ENCODE results near the gene TEX101. TPM values are rescaled to one million over a fixed set of nuclear protein-coding genes. Genes with fewer than 3 reads are reported as not detected.

TEX101 gene
- total and polyA plus RNA-seq, 2 donors (not counting 1 experiment from before 2014, with no cell fraction given) = not detected

DNA sequence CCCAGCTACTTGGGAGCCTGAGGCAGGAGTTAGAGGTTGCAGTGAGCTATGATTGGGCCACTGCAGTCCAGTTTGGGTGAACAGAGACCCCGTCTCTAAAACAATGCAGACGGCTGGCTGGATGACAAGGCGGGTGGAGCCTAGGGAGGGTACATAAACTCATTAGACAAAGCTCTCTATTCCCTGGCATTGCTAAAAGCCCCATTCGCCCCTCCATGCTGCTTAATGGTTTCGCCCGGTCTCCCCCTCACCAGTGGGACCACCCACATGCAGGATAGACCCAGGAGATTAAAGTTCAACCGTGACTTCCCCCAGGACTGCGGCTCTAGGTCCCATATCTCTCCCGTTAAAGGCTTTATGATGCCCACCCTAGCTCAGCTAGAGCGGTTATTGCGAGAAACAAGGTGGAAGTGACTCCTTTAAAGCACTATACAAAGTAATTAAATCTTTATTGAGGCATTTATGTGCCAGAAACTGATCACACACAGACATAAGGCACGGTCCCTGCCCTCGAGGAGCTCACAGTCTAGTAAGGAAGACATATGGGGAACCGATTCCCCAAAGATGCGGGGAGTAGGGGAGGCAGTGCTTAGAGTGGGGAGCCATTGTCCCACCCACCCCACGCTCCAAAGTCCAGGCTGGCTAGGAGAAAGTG, 45.8 kb downstream of the TEX101 start:
- Histone ChIP-seq H3K4me2 (ENCODE audit: extremely low read depth, insufficient read depth, low read length) (no peak overlapping the region), H3K79me2 (ENCODE audit: control insufficient read depth, insufficient read depth, low read length) (no peaks in the 10 kb centered on the region), H4K20me1 (ENCODE audit: control insufficient read depth, extremely low read depth, insufficient read depth, low read length) (no peaks in the 10 kb centered on the region), H3K9ac (ENCODE audit: insufficient read depth, low read length) (no peak overlapping the region), H3K36me3 (ENCODE audit: control insufficient read depth, insufficient read depth, low read length) (no peaks in the 10 kb centered on the region), H3K4me1 (ENCODE audit: control insufficient read depth, extremely low read depth, insufficient read depth, low read length) (no peaks in the 10 kb centered on the region), H3K27me3 (ENCODE audit: control insufficient read depth, insufficient read depth, low read length) (no peaks in the 10 kb centered on the region), H3K9me3 (ENCODE audit: control insufficient read depth, insufficient read depth, low read depth, low read length) (no peaks in the 10 kb centered on the region), H3K27ac (ENCODE audit: insufficient read depth, low read length) (no peak overlapping the region), H3K4me3 (replicated peaks in 1 of 4; ENCODE audit: control extremely low read depth in 1 of 4, insufficient read depth in 1 of 4, low read depth in 3 of 4, low read length in 4 of 4) (no peak overlapping the region), H2AFZ (ENCODE audit: low read length) (no peak overlapping the region)
- no peak for DNase-seq (ENCODE audit: low read depth in 2 of 2)
- TF ChIP-seq, protein P1, sequence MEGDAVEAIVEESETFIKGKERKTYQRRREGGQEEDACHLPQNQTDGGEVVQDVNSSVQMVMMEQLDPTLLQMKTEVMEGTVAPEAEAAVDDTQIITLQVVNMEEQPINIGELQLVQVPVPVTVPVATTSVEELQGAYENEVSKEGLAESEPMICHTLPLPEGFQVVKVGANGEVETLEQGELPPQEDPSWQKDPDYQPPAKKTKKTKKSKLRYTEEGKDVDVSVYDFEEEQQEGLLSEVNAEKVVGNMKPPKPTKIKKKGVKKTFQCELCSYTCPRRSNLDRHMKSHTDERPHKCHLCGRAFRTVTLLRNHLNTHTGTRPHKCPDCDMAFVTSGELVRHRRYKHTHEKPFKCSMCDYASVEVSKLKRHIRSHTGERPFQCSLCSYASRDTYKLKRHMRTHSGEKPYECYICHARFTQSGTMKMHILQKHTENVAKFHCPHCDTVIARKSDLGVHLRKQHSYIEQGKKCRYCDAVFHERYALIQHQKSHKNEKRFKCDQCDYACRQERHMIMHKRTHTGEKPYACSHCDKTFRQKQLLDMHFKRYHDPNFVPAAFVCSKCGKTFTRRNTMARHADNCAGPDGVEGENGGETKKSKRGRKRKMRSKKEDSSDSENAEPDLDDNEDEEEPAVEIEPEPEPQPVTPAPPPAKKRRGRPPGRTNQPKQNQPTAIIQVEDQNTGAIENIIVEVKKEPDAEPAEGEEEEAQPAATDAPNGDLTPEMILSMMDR (conservative IDR thresholded peaks at IDR 0.05 in 1 of 2, IDR thresholded peaks at IDR 0.05 in 1 of 2; ENCODE audit: low read depth in 1 of 2, low read length in 2 of 2) = no peak
- no peak for TF ChIP-seq EZH2 (IDR thresholded peaks at IDR 0.05; ENCODE audit: low read length, missing control alignments)

DNA sequence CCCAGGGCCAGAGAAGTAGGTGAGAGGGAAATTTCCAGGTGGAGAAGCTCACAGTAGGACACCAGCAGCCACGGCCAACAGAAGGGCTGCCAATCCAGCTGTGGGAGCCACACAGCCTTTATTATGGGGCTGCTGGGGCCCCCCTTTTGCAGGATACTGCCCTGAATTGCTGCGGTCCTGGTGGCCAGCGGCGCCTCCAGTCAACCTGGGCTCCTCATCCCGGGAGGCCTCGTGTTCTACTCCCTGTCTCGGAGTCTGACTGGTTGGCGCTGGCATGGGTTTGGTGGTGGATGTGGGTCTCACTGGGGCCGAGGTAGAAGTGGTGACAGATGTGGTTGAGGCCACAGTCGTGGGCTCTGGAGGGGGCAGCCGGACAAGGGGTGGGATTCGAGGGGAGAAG, 46.6 kb downstream of the TEX101 start:
- Histone ChIP-seq H3K4me2 (ENCODE audit: extremely low read depth, insufficient read depth, low read length) (no peak overlapping the region), H3K79me2 (ENCODE audit: control insufficient read depth, insufficient read depth, low read length) (no peaks in the 10 kb centered on the region), H3K9me3 (ENCODE audit: control insufficient read depth, insufficient read depth, low read depth, low read length) (no peaks in the 10 kb centered on the region), H4K20me1 (ENCODE audit: control insufficient read depth, extremely low read depth, insufficient read depth, low read length) (no peaks in the 10 kb centered on the region), H2AFZ (ENCODE audit: low read length) (no peak overlapping the region), H3K4me1 (ENCODE audit: control insufficient read depth, extremely low read depth, insufficient read depth, low read length) (peaks cover 3% of the 10 kb centered on the region), H3K9ac (ENCODE audit: insufficient read depth, low read length) (no peak overlapping the region), H3K27ac (ENCODE audit: insufficient read depth, low read length) (no peak overlapping the region), H3K4me3 (replicated peaks in 1 of 4; ENCODE audit: control extremely low read depth in 1 of 4, insufficient read depth in 1 of 4, low read depth in 3 of 4, low read length in 4 of 4) (no peak overlapping the region), H3K36me3 (ENCODE audit: control insufficient read depth, insufficient read depth, low read length) (no peaks in the 10 kb centered on the region), H3K27me3 (ENCODE audit: control insufficient read depth, insufficient read depth, low read length) (no peaks in the 10 kb centered on the region)
- no peak for DNase-seq (ENCODE audit: low read depth in 2 of 2)
- TF ChIP-seq EZH2 (IDR thresholded peaks at IDR 0.05; ENCODE audit: low read length, missing control alignments) = no peak
- TF ChIP-seq, protein P1 (conservative IDR thresholded peaks at IDR 0.05 in 1 of 2, IDR thresholded peaks at IDR 0.05 in 1 of 2; ENCODE audit: low read depth in 1 of 2, low read length in 2 of 2) = no peak

DNA sequence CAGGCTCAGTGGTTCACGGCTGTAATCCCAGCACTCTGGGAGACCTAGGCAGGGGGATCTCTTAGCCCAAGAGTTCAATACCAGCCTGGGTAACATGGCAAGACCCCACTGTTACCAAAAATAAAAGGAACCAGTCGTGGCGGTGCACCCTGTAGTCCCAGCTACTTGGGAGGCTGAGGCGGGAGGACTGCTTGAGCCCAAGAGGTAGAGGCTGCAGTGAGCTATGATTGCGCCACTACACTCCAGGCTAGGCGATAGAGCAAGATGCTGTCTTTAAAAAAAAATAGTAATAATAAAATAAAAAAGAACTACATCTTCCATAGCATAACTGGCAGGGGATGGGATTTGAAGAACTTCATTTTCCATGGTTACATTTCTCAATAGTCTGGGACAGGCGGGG, 47.7 kb downstream of the TEX101 start:
- Histone ChIP-seq H3K4me3 (replicated peaks in 1 of 4; ENCODE audit: control extremely low read depth in 1 of 4, insufficient read depth in 1 of 4, low read depth in 3 of 4, low read length in 4 of 4) (no peak overlapping the region), H4K20me1 (ENCODE audit: control insufficient read depth, extremely low read depth, insufficient read depth, low read length) (no peaks in the 10 kb centered on the region), H3K36me3 (ENCODE audit: control insufficient read depth, insufficient read depth, low read length) (no peaks in the 10 kb centered on the region), H3K79me2 (ENCODE audit: control insufficient read depth, insufficient read depth, low read length) (no peaks in the 10 kb centered on the region), H3K27me3 (ENCODE audit: control insufficient read depth, insufficient read depth, low read length) (no peaks in the 10 kb centered on the region), H3K9me3 (ENCODE audit: control insufficient read depth, insufficient read depth, low read depth, low read length) (no peaks in the 10 kb centered on the region), H3K4me1 (ENCODE audit: control insufficient read depth, extremely low read depth, insufficient read depth, low read length) (peaks cover 3% of the 10 kb centered on the region), H3K4me2 (ENCODE audit: extremely low read depth, insufficient read depth, low read length) (no peak overlapping the region), H2AFZ (ENCODE audit: low read length) (no peak overlapping the region), H3K9ac (ENCODE audit: insufficient read depth, low read length) (no peak overlapping the region), H3K27ac (ENCODE audit: insufficient read depth, low read length) (no peak overlapping the region)
- TF ChIP-seq, protein P1 (conservative IDR thresholded peaks at IDR 0.05 in 1 of 2, IDR thresholded peaks at IDR 0.05 in 1 of 2; ENCODE audit: low read depth in 1 of 2, low read length in 2 of 2) = no peak
- no peak for TF ChIP-seq EZH2 (IDR thresholded peaks at IDR 0.05; ENCODE audit: low read length, missing control alignments)
- no peak for DNase-seq (ENCODE audit: low read depth in 2 of 2)
